ENCODE measurements around the gene TLCD1.

Gene TLCD1

DNA sequence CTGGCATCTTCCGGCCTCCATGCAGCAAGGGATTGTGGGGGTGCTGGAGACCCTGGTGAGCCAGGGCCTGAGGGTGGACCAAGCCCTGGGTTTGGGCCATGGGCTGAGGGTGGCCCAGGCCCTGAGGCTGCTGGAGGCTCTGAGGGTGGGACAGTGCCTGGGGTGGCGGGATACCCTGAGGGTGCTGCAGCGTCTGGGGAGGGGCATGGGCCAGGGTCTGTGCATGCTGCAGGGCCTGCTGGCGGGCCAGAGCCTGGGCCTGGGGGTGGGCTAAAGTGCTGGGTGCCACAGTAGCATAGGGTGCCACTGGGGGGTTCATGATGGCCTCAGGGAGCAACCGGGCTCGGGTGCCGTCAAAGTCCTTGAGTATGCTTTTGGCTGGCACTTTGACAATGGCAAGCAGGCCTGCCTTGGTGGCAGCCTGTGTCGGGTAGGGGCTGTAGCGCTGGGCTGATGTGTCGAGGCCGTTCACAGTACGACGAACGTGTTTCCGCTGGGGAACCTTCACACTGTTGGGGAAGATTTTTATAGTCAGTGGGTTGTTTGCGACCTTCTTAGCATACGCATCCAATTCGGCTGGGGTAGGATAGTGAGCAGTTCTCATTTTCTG lies 33.3 kb upstream of the TLCD1 start:
- TF ChIP-seq CTCF (IDR thresholded peaks at IDR 0.05): no peak

- no peak for TF ChIP-seq CTCF (IDR thresholded peaks at IDR 0.05)
Observed at GRCh38 chr17:28758411-28759121, 32.5 kb upstream of the TLCD1 start.

DNA sequence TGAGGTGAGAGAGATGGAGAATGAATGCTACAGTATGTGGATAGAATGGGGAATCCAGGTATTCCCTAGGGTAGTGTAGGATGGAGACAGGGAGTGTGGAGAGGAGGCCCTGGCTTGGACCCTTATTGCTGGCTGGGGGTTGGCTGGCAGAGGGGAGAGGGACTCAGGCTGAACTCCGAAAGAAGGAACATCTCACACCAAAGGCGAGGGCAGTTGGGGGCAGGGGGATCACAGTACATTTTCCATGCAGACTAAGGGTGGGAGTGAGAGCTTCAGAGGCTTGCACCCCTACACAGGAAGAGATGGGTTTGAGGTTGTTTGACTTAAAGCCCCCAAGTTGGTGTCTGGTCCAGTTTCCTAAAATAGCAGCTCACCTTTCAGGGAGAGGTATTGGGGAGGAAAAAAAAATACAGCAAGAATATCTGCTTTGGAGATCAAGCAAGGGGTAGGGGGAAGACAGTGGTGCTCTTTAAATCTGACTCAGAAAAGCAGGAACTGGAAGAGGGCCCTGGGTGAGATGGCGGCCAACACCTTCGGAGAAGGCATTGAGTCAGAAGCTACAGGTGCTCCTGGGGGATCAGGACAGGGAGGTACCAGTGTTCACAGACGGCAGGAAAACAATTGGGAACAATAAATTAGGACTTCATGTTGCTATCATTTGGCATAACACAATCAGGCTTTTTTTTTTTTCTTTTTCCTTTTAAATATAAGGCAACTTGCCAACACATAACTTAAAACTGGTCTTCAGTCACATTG lies 30.2 kb upstream of the TLCD1 start:
- TF ChIP-seq CTCF (IDR thresholded peaks at IDR 0.05): no peak

DNA sequence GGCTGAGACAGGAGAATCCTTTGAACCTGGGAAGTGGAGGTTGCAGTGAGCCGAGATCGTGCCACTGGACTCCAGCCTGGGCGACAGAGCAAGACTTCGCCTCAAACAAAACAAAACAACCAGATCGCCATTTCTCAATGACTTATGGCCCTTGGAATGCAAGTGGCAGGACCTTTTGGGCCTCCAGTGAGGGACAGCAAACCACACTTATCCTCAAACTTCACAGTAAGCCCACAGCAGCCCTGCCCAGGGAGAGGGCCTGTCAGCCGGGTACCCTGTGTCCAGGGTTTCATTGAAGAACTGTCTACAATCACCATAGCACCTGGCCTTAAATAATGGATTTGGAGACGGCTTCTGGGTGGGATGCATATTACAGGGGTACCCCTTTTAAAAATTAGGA lies 29.5 kb upstream of the TLCD1 start:
- TF ChIP-seq CTCF (IDR thresholded peaks at IDR 0.05): no peak

GRCh38 chr17:28751600-28752366 lies 25.8 kb upstream of the TLCD1 start:
- no peak for TF ChIP-seq CTCF (IDR thresholded peaks at IDR 0.05)

- TF ChIP-seq CTCF (IDR thresholded peaks at IDR 0.05): peak; percentile 99
Observed at GRCh38 chr17:28750178-28751047, 24.4 kb upstream of the TLCD1 start.

Measured in LNCAP (cell line).